ENCODE measurements around the gene TMEM176B.

The TMEM176B gene

GRCh38 chr7:150751702-150752101 lies 48.5 kb downstream of the TMEM176B start:
- no peak overlapping the region for H4K5ac ChIP-seq (ENCODE audit: low read length)
- no peak for DNase-seq
- no peak overlapping the region for H3K23ac ChIP-seq (ENCODE audit: low read length)
- no peak overlapping the region for H2BK5ac ChIP-seq (ENCODE audit: low read length)
- no peak overlapping the region for H4K8ac ChIP-seq (ENCODE audit: low read depth, low read length)
- no peak overlapping the region for H3K27ac ChIP-seq (ENCODE audit: low read depth, low read length)
- no peaks in the 10 kb centered on the region for H3K79me1 ChIP-seq (ENCODE audit: low read length)
- no peak overlapping the region for H2BK15ac ChIP-seq (replicated peaks; ENCODE audit: low read depth)
- H3K9ac ChIP-seq (ENCODE audit: low read length) = no peak overlapping the region
- no peaks in the 10 kb centered on the region for H3K4me1 ChIP-seq (ENCODE audit: control insufficient read depth, low read depth, low read length)
- whole genome bisulfite sequencing (ENCODE audit: extremely low coverage, insufficient coverage, low lambda C conversion rate) = no CpG with 5 or more reads among the region's 2 CpGs
- H3K4ac ChIP-seq (ENCODE audit: low read depth, low read length) = no peak overlapping the region
- H2AK5ac ChIP-seq (ENCODE audit: low read length) = no peak overlapping the region
- H2BK120ac ChIP-seq (ENCODE audit: low read depth, low read length) = no peak overlapping the region
- H3K27me3 ChIP-seq (ENCODE audit: insufficient read depth, low read length, poor library complexity) = peaks cover 4% of the 10 kb centered on the region
- H3K79me2 ChIP-seq (ENCODE audit: control insufficient read depth, insufficient read depth, low read length) = no peaks in the 10 kb centered on the region
- H3K4me2 ChIP-seq (ENCODE audit: low read length) = no peak overlapping the region
- no peak overlapping the region for H3K4me3 ChIP-seq (ENCODE audit: low read length)
- H3K18ac ChIP-seq (ENCODE audit: low read length) = no peak overlapping the region
- no peaks in the 10 kb centered on the region for H3K36me3 ChIP-seq (ENCODE audit: control insufficient read depth, insufficient read depth, low read length)
- no peak overlapping the region for H3K56ac ChIP-seq (ENCODE audit: low read length)

- H2BK5ac ChIP-seq (ENCODE audit: low read length) = no peak overlapping the region
- H3K79me1 ChIP-seq (ENCODE audit: low read length) = no peaks in the 10 kb centered on the region
- H3K56ac ChIP-seq (ENCODE audit: low read length) = no peak overlapping the region
- no peak overlapping the region for H4K8ac ChIP-seq (ENCODE audit: low read depth, low read length)
- no peak overlapping the region for H4K5ac ChIP-seq (ENCODE audit: low read length)
- H2AK5ac ChIP-seq (ENCODE audit: low read length) = no peak overlapping the region
- no peak overlapping the region for H2BK15ac ChIP-seq (replicated peaks; ENCODE audit: low read depth)
- H3K9ac ChIP-seq (ENCODE audit: low read length) = no peak overlapping the region
- H3K36me3 ChIP-seq (ENCODE audit: control insufficient read depth, insufficient read depth, low read length) = no peaks in the 10 kb centered on the region
- peaks cover 20% of the 10 kb centered on the region for H3K27me3 ChIP-seq (ENCODE audit: insufficient read depth, low read length, poor library complexity)
- no CpG with 5 or more reads among the region's 4 CpGs for WGBS (ENCODE audit: extremely low coverage, insufficient coverage, low lambda C conversion rate)
- H3K27ac ChIP-seq (ENCODE audit: low read depth, low read length) = no peak overlapping the region
- H3K79me2 ChIP-seq (ENCODE audit: control insufficient read depth, insufficient read depth, low read length) = no peaks in the 10 kb centered on the region
- H3K18ac ChIP-seq (ENCODE audit: low read length) = no peak overlapping the region
- no peak overlapping the region for H3K4me2 ChIP-seq (ENCODE audit: low read length)
- H3K4me3 ChIP-seq (ENCODE audit: low read length) = no peak overlapping the region
- no peak overlapping the region for H2BK120ac ChIP-seq (ENCODE audit: low read depth, low read length)
- H3K4ac ChIP-seq (ENCODE audit: low read depth, low read length) = no peak overlapping the region
- H3K23ac ChIP-seq (ENCODE audit: low read length) = no peak overlapping the region
- no peak for DNase-seq
- H3K4me1 ChIP-seq (ENCODE audit: control insufficient read depth, low read depth, low read length) = no peaks in the 10 kb centered on the region
Observed at GRCh38 chr7:150748376-150748775, 51.8 kb downstream of the TMEM176B start.

GRCh38 chr7:150746921-150747320 lies 53.2 kb downstream of the TMEM176B start:
- Histone ChIP-seq H3K79me1 (ENCODE audit: low read length) (no peaks in the 10 kb centered on the region), H3K27me3 (ENCODE audit: insufficient read depth, low read length, poor library complexity) (peaks cover 28% of the 10 kb centered on the region), H3K4me3 (ENCODE audit: low read length) (no peak overlapping the region), H3K23ac (ENCODE audit: low read length) (no peak overlapping the region), H2BK5ac (ENCODE audit: low read length) (no peak overlapping the region), H3K4me1 (ENCODE audit: control insufficient read depth, low read depth, low read length) (no peaks in the 10 kb centered on the region), H3K4me2 (ENCODE audit: low read length) (no peak overlapping the region), H3K18ac (ENCODE audit: low read length) (no peak overlapping the region), H3K4ac (ENCODE audit: low read depth, low read length) (no peak overlapping the region), H2BK15ac (replicated peaks; ENCODE audit: low read depth) (no peak overlapping the region), H3K79me2 (ENCODE audit: control insufficient read depth, insufficient read depth, low read length) (no peaks in the 10 kb centered on the region), H3K27ac (ENCODE audit: low read depth, low read length) (no peak overlapping the region), H2AK5ac (ENCODE audit: low read length) (no peak overlapping the region), H4K8ac (ENCODE audit: low read depth, low read length) (no peak overlapping the region), H3K56ac (ENCODE audit: low read length) (no peak overlapping the region), H3K9ac (ENCODE audit: low read length) (no peak overlapping the region), H3K36me3 (ENCODE audit: control insufficient read depth, insufficient read depth, low read length) (no peaks in the 10 kb centered on the region), H4K5ac (ENCODE audit: low read length) (no peak overlapping the region), H2BK120ac (ENCODE audit: low read depth, low read length) (no peak overlapping the region)
- DNase-seq = no peak
- WGBS (ENCODE audit: extremely low coverage, insufficient coverage, low lambda C conversion rate) = no CpG with 5 or more reads among the region's 6 CpGs

GRCh38 chr7:150745876-150746275 lies 54.3 kb downstream of the TMEM176B start:
- no peak overlapping the region for H2BK5ac ChIP-seq (ENCODE audit: low read length)
- H2BK120ac ChIP-seq (ENCODE audit: low read depth, low read length) = no peak overlapping the region
- no peak overlapping the region for H3K4ac ChIP-seq (ENCODE audit: low read depth, low read length)
- no peaks in the 10 kb centered on the region for H3K4me1 ChIP-seq (ENCODE audit: control insufficient read depth, low read depth, low read length)
- no peak overlapping the region for H3K23ac ChIP-seq (ENCODE audit: low read length)
- no peak overlapping the region for H3K4me3 ChIP-seq (ENCODE audit: low read length)
- no CpG with 5 or more reads among the region's 3 CpGs for WGBS (ENCODE audit: extremely low coverage, insufficient coverage, low lambda C conversion rate)
- H2BK15ac ChIP-seq (replicated peaks; ENCODE audit: low read depth) = no peak overlapping the region
- H3K79me1 ChIP-seq (ENCODE audit: low read length) = no peaks in the 10 kb centered on the region
- no peak overlapping the region for H3K56ac ChIP-seq (ENCODE audit: low read length)
- no peak overlapping the region for H4K5ac ChIP-seq (ENCODE audit: low read length)
- no peak overlapping the region for H3K18ac ChIP-seq (ENCODE audit: low read length)
- no peak overlapping the region for H2AK5ac ChIP-seq (ENCODE audit: low read length)
- peaks cover 36% of the 10 kb centered on the region for H3K27me3 ChIP-seq (ENCODE audit: insufficient read depth, low read length, poor library complexity)
- H3K9ac ChIP-seq (ENCODE audit: low read length) = no peak overlapping the region
- no peak overlapping the region for H3K4me2 ChIP-seq (ENCODE audit: low read length)
- DNase-seq = no peak
- H3K27ac ChIP-seq (ENCODE audit: low read depth, low read length) = no peak overlapping the region
- no peaks in the 10 kb centered on the region for H3K79me2 ChIP-seq (ENCODE audit: control insufficient read depth, insufficient read depth, low read length)
- no peaks in the 10 kb centered on the region for H3K36me3 ChIP-seq (ENCODE audit: control insufficient read depth, insufficient read depth, low read length)
- H4K8ac ChIP-seq (ENCODE audit: low read depth, low read length) = no peak overlapping the region

GRCh38 chr7:150745086-150745485 lies 55.1 kb downstream of the TMEM176B start:
- Histone ChIP-seq H3K36me3 (ENCODE audit: control insufficient read depth, insufficient read depth, low read length) (no peaks in the 10 kb centered on the region), H3K27ac (ENCODE audit: low read depth, low read length) (no peak overlapping the region), H4K5ac (ENCODE audit: low read length) (no peak overlapping the region), H3K79me1 (ENCODE audit: low read length) (no peaks in the 10 kb centered on the region), H3K18ac (ENCODE audit: low read length) (no peak overlapping the region), H3K79me2 (ENCODE audit: control insufficient read depth, insufficient read depth, low read length) (no peaks in the 10 kb centered on the region), H3K27me3 (ENCODE audit: insufficient read depth, low read length, poor library complexity) (peaks cover 41% of the 10 kb centered on the region), H2AK5ac (ENCODE audit: low read length) (no peak overlapping the region), H2BK5ac (ENCODE audit: low read length) (no peak overlapping the region), H3K4ac (ENCODE audit: low read depth, low read length) (no peak overlapping the region), H3K4me3 (ENCODE audit: low read length) (no peak overlapping the region), H4K8ac (ENCODE audit: low read depth, low read length) (no peak overlapping the region), H3K4me1 (ENCODE audit: control insufficient read depth, low read depth, low read length) (no peaks in the 10 kb centered on the region), H2BK120ac (ENCODE audit: low read depth, low read length) (no peak overlapping the region), H3K56ac (ENCODE audit: low read length) (no peak overlapping the region), H3K23ac (ENCODE audit: low read length) (no peak overlapping the region), H3K4me2 (ENCODE audit: low read length) (no peak overlapping the region), H3K9ac (ENCODE audit: low read length) (no peak overlapping the region), H2BK15ac (replicated peaks; ENCODE audit: low read depth) (no peak overlapping the region)
- no CpG with 5 or more reads among the region's 5 CpGs for WGBS (ENCODE audit: extremely low coverage, insufficient coverage, low lambda C conversion rate)
- DNase-seq = no peak

- H2BK5ac ChIP-seq (ENCODE audit: low read length) = no peak overlapping the region
- H3K79me1 ChIP-seq (ENCODE audit: low read length) = no peaks in the 10 kb centered on the region
- H3K36me3 ChIP-seq (ENCODE audit: control insufficient read depth, insufficient read depth, low read length) = no peaks in the 10 kb centered on the region
- H3K4ac ChIP-seq (ENCODE audit: low read depth, low read length) = no peak overlapping the region
- peaks cover 46% of the 10 kb centered on the region for H3K27me3 ChIP-seq (ENCODE audit: insufficient read depth, low read length, poor library complexity)
- no peak overlapping the region for H2BK15ac ChIP-seq (replicated peaks; ENCODE audit: low read depth)
- H3K4me1 ChIP-seq (ENCODE audit: control insufficient read depth, low read depth, low read length) = no peaks in the 10 kb centered on the region
- no peak overlapping the region for H3K27ac ChIP-seq (ENCODE audit: low read depth, low read length)
- no peak overlapping the region for H4K8ac ChIP-seq (ENCODE audit: low read depth, low read length)
- H4K5ac ChIP-seq (ENCODE audit: low read length) = no peak overlapping the region
- H3K4me2 ChIP-seq (ENCODE audit: low read length) = no peak overlapping the region
- no peak overlapping the region for H3K23ac ChIP-seq (ENCODE audit: low read length)
- no peaks in the 10 kb centered on the region for H3K79me2 ChIP-seq (ENCODE audit: control insufficient read depth, insufficient read depth, low read length)
- H3K9ac ChIP-seq (ENCODE audit: low read length) = no peak overlapping the region
- no CpG with 5 or more reads among the region's 8 CpGs for WGBS (ENCODE audit: extremely low coverage, insufficient coverage, low lambda C conversion rate)
- no peak overlapping the region for H2BK120ac ChIP-seq (ENCODE audit: low read depth, low read length)
- H3K56ac ChIP-seq (ENCODE audit: low read length) = no peak overlapping the region
- H2AK5ac ChIP-seq (ENCODE audit: low read length) = no peak overlapping the region
- DNase-seq = no peak
- H3K4me3 ChIP-seq (ENCODE audit: low read length) = no peak overlapping the region
- H3K18ac ChIP-seq (ENCODE audit: low read length) = no peak overlapping the region
Observed at GRCh38 chr7:150744041-150744656, 56.0 kb downstream of the TMEM176B start.

All from mesendoderm (in vitro differentiated cells).